Dendritic cell treated with granulocyte-macrophage colony-stimulating factor and Interleukin-4, amounts not matched to agents 40 ng/mL and 50 ng/mL, for 4 days (primary cell): ENCODE results near the gene LGALS9C.
"Not testable (repeated sequence)": the region's sequence is repeated elsewhere in the genome, so short reads cannot be mapped to it uniquely, and the experiment has no call there.

Source experiments
- H3K27ac Mint-ChIP-seq: one replicate; pipeline ENCODE4 v1.8.0; 2022; ENCODE audit warnings: mild to moderate bottlenecking, mixed read lengths
- H3K27me3 Mint-ChIP-seq: one replicate; pipeline ENCODE4 v1.8.0; 2022; ENCODE audit warnings: mild to moderate bottlenecking, mixed read lengths
- H3K36me3 Mint-ChIP-seq: one replicate; pipeline ENCODE4 v1.8.0; 2022; ENCODE audit warnings: low read depth, mixed read lengths
- H3K4me1 Mint-ChIP-seq: one replicate; pipeline ENCODE4 v1.8.0; 2022; ENCODE audit warnings: low read depth, mixed read lengths
- H3K4me3 Mint-ChIP-seq: one replicate; pipeline ENCODE4 v1.8.0; 2022; ENCODE audit warnings: mild to moderate bottlenecking, moderate library complexity, mixed read lengths
- H3K9me3 Mint-ChIP-seq: one replicate; pipeline ENCODE4 v1.8.0; 2022; ENCODE audit warnings: mixed read lengths
- intact Hi-C: fragments of 100-400 bp; cut with micrococcal nuclease; formaldehyde crosslinking; loops from one replicate; pipeline ENCODE4 v1.15.0; 2022

Gene LGALS9C

GRCh38 chr17:18468472-18469171, 8.0 kb upstream of the LGALS9C start:
- H3K4me1 Mint-ChIP-seq, H3K36me3 Mint-ChIP-seq, intact Hi-C loops, H3K27me3 Mint-ChIP-seq, H3K4me3 Mint-ChIP-seq, H3K9me3 Mint-ChIP-seq, H3K27ac Mint-ChIP-seq: not testable (repeated sequence)

GRCh38 chr17:18469837-18470236, 6.8 kb upstream of the LGALS9C start:
- H3K9me3 Mint-ChIP-seq, intact Hi-C loops, H3K27me3 Mint-ChIP-seq, H3K27ac Mint-ChIP-seq, H3K4me3 Mint-ChIP-seq, H3K4me1 Mint-ChIP-seq, H3K36me3 Mint-ChIP-seq: not testable (repeated sequence)

DNA sequence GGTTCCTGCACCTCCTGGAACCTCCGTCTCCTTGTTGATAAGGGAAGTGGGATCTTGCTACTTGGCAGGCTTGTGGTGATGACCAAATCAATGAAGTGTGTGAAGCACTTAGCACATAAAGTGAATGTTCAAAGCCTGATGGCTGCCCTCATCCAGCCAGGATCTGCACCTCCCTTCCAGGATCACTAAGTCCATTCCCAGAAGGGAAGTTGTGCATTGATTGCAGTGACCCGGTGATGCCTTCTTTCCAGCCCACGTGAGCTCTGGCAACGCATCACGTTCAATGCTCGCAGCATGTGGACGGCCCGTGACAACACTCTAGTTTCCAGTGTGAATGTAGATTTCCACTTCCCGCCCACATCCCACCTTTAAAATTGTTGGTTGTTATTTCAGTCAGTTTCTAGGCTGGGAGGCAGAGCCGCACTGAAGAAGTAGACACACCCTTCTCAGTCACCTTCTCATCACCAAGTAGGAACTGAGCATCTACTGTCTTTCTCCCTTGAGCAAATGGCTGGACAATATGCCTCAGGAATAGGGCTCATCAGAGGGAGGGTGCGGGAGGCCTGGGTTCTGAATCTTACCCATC, 6.2 kb upstream of the LGALS9C start:
- H3K36me3 Mint-ChIP-seq, H3K27me3 Mint-ChIP-seq, H3K9me3 Mint-ChIP-seq, H3K27ac Mint-ChIP-seq, H3K4me1 Mint-ChIP-seq, intact Hi-C loops, H3K4me3 Mint-ChIP-seq: not testable (repeated sequence)

DNA sequence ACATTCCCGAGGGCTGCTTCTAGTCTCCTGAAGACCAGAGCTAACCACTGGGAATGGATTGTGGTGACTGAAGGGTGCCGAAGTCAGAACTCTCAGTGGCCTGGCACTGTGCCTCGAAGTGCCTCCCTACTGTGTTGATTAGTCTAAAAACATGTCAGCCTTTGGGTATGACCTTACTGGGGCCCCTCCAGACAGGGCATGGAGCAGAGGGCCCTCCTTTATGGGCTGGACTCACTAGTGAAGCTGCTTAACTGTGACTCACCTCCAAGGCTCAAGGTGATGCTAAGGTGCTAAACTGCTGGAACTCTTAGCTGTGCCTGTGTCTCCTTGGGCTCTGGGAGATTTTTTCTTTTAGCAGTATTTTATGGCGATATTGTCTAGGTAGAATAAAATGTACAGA, 2.6 kb upstream of the LGALS9C start:
- H3K4me1 Mint-ChIP-seq, H3K9me3 Mint-ChIP-seq, H3K27ac Mint-ChIP-seq, intact Hi-C loops, H3K27me3 Mint-ChIP-seq, H3K4me3 Mint-ChIP-seq, H3K36me3 Mint-ChIP-seq: not testable (repeated sequence)

- H3K27ac Mint-ChIP-seq, H3K9me3 Mint-ChIP-seq, intact Hi-C loops, H3K27me3 Mint-ChIP-seq, H3K36me3 Mint-ChIP-seq, H3K4me1 Mint-ChIP-seq, H3K4me3 Mint-ChIP-seq: not testable (repeated sequence)
Observed at GRCh38 chr17:18474754-18475153, 1.8 kb upstream of the LGALS9C start.

GRCh38 chr17:18477367-18477766, 778 bp downstream of the LGALS9C start:
- H3K27ac Mint-ChIP-seq, H3K9me3 Mint-ChIP-seq, H3K36me3 Mint-ChIP-seq, H3K4me3 Mint-ChIP-seq, H3K27me3 Mint-ChIP-seq, H3K4me1 Mint-ChIP-seq, intact Hi-C loops: not testable (repeated sequence)

- intact Hi-C loops, H3K4me1 Mint-ChIP-seq, H3K9me3 Mint-ChIP-seq, H3K27ac Mint-ChIP-seq, H3K36me3 Mint-ChIP-seq, H3K27me3 Mint-ChIP-seq, H3K4me3 Mint-ChIP-seq: not testable (repeated sequence)
Observed at GRCh38 chr17:18478362-18478761, 1.8 kb downstream of the LGALS9C start.

- intact Hi-C loops, H3K27ac Mint-ChIP-seq, H3K27me3 Mint-ChIP-seq, H3K4me3 Mint-ChIP-seq, H3K9me3 Mint-ChIP-seq, H3K36me3 Mint-ChIP-seq, H3K4me1 Mint-ChIP-seq: not testable (repeated sequence)
Observed at GRCh38 chr17:18478977-18479595, 2.5 kb downstream of the LGALS9C start.

- H3K36me3 Mint-ChIP-seq, H3K4me3 Mint-ChIP-seq, intact Hi-C loops, H3K27ac Mint-ChIP-seq, H3K27me3 Mint-ChIP-seq, H3K9me3 Mint-ChIP-seq, H3K4me1 Mint-ChIP-seq: not testable (repeated sequence)
Observed at GRCh38 chr17:18481775-18482174, 5.2 kb downstream of the LGALS9C start.

GRCh38 chr17:18485936-18486464, 9.4 kb downstream of the LGALS9C start:
- H3K27ac Mint-ChIP-seq, H3K27me3 Mint-ChIP-seq, H3K4me1 Mint-ChIP-seq, H3K36me3 Mint-ChIP-seq, H3K4me3 Mint-ChIP-seq, H3K9me3 Mint-ChIP-seq, intact Hi-C loops: not testable (repeated sequence)

GRCh38 chr17:18487633-18488032, 11.0 kb downstream of the LGALS9C start:
- H3K27ac Mint-ChIP-seq, H3K36me3 Mint-ChIP-seq, H3K4me3 Mint-ChIP-seq, H3K9me3 Mint-ChIP-seq, H3K4me1 Mint-ChIP-seq, intact Hi-C loops, H3K27me3 Mint-ChIP-seq: not testable (repeated sequence)

DNA sequence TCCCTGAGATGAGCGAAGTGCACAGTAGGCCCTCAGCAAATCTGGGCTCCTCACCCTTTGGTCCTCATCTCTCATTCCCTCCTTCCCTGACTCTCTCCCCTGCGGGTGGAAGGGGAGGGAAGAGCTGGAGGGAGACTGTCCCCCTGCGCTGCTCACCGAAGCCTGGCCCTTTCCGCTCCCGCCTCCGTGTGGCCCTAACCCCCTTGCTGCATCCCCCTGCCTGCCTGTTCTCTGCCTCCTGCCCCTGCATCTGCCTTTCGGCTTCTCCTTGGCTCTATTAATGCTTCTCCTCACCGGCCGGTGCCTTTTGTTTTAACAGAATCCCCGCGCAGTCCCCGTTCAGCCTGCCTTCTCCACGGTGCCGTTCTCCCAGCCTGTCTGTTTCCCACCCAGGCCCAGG, 12.0 kb downstream of the LGALS9C start:
- H3K36me3 Mint-ChIP-seq, H3K9me3 Mint-ChIP-seq, H3K4me1 Mint-ChIP-seq, H3K27me3 Mint-ChIP-seq, H3K27ac Mint-ChIP-seq, intact Hi-C loops, H3K4me3 Mint-ChIP-seq: not testable (repeated sequence)

- H3K36me3 Mint-ChIP-seq, H3K4me1 Mint-ChIP-seq, H3K27ac Mint-ChIP-seq, H3K9me3 Mint-ChIP-seq, intact Hi-C loops, H3K27me3 Mint-ChIP-seq, H3K4me3 Mint-ChIP-seq: not testable (repeated sequence)
Observed at GRCh38 chr17:18490016-18490415, 13.4 kb downstream of the LGALS9C start.

DNA sequence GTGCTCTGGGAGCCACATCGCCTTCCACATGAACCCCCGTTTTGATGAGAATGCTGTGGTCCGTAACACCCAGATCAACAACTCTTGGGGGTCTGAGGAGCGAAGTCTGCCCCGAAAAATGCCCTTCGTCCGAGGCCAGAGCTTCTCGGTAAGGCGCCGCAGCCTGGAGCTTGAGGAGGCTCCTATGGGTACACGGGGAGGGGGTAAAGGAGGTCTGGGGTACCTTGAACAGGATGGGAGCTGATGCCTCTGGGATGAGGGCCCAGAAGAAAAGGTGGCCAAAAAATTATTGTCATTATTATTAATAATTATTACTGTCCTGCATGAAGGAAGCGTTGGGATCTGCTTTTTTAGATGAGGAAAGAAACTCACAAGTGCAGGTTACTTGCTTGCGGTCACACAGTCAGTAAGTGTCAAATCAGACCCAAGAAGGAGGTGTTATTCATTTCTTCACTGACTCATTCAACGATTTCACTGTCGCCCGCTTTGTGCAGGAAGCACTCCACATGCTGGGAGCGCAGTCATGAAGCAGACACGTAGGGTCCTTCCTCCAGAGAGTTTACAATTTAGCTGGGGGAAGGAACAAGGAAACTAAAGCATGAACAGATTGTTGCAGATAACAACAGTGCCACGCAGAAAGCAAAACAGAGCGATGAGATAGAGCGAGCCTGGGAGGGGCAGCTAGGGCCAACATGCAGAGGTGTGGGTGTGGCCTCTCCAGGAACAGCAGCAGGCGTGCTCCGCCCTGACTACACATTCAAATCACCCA, 16.3 kb downstream of the LGALS9C start:
- H3K9me3 Mint-ChIP-seq, H3K4me3 Mint-ChIP-seq, H3K27me3 Mint-ChIP-seq, H3K27ac Mint-ChIP-seq, intact Hi-C loops, H3K4me1 Mint-ChIP-seq, H3K36me3 Mint-ChIP-seq: not testable (repeated sequence)
